ENCODE measurements around the gene DYSF. TPM values are rescaled to one million over a fixed set of nuclear protein-coding genes. Genes with fewer than 3 reads are reported as not detected.

Gene DYSF
- total RNA-seq, 1 experiment from 2014 or later: 0.24 TPM

GRCh38 chr2:71504611-71505010 is 51.2 kb downstream of the DYSF start:
- Histone ChIP-seq H3K4me1 (ENCODE audit: insufficient read depth, low read length, poor library complexity, severe bottlenecking) (no peaks in the 10 kb centered on the region), H3K9me3 (ENCODE audit: low read depth, low read length, poor library complexity, severe bottlenecking) (no peaks in the 10 kb centered on the region), H3K27me3 (replicated peaks; ENCODE audit: insufficient read depth, low read depth, low read length, poor library complexity) (no peaks in the 10 kb centered on the region), H3K36me3 (ENCODE audit: insufficient read depth, low read length, poor library complexity, severe bottlenecking) (no peaks in the 10 kb centered on the region), H3K27ac (ENCODE audit: low read depth, low read length, poor library complexity, severe bottlenecking) (no peak overlapping the region), H3K4me3 (ENCODE audit: low read depth, low read length, poor library complexity, severe bottlenecking) (no peak overlapping the region)
- ChIA-PET CTCF (interaction anchor here (0.6 kb wide), 1 partner anchor 349 kb away, joined by 3 read pairs; no protein-coding TSS in a partner anchor), POLR2A (ENCODE audit: low non-redundant PET) (no interaction called here)
- intact Hi-C loops (cut with micrococcal nuclease; ENCODE audit: unreplicated experiment): no loop called here
- DNase-seq (ENCODE audit: low spot score): no peak
- BruUV-seq (replicated peaks): no TSS peak
- no peak for TF ChIP-seq CTCF (conservative IDR thresholded peaks at IDR 0.05; ENCODE audit: low read depth, low read length)
- no peak for TF ChIP-seq EZH2 (IDR thresholded peaks at IDR 0.05; ENCODE audit: borderline replicate concordance, low read depth, low read length, poor library complexity, severe bottlenecking)

GRCh38 chr2:71505086-71505769 is 51.9 kb downstream of the DYSF start:
- TF ChIP-seq EZH2 (IDR thresholded peaks at IDR 0.05; ENCODE audit: borderline replicate concordance, low read depth, low read length, poor library complexity, severe bottlenecking): no peak
- no peak for TF ChIP-seq CTCF (conservative IDR thresholded peaks at IDR 0.05; ENCODE audit: low read depth, low read length)
- peak; percentile 43 for DNase-seq (ENCODE audit: low spot score)
- no peak overlapping the region for H3K4me3 ChIP-seq (ENCODE audit: low read depth, low read length, poor library complexity, severe bottlenecking)
- no TSS peak for BruUV-seq (replicated peaks)
- intact Hi-C loops (cut with micrococcal nuclease; ENCODE audit: unreplicated experiment): no loop called here
- H3K27ac ChIP-seq (ENCODE audit: low read depth, low read length, poor library complexity, severe bottlenecking): no peak overlapping the region
- H3K9me3 ChIP-seq (ENCODE audit: low read depth, low read length, poor library complexity, severe bottlenecking): no peaks in the 10 kb centered on the region
- CTCF ChIA-PET: no interaction called here
- no peaks in the 10 kb centered on the region for H3K36me3 ChIP-seq (ENCODE audit: insufficient read depth, low read length, poor library complexity, severe bottlenecking)
- no peaks in the 10 kb centered on the region for H3K4me1 ChIP-seq (ENCODE audit: insufficient read depth, low read length, poor library complexity, severe bottlenecking)
- H3K27me3 ChIP-seq (replicated peaks; ENCODE audit: insufficient read depth, low read depth, low read length, poor library complexity): no peaks in the 10 kb centered on the region
- POLR2A ChIA-PET (ENCODE audit: low non-redundant PET): no interaction called here

GRCh38 chr2:71505770-71506140 is 52.4 kb downstream of the DYSF start:
- CTCF ChIA-PET: interaction anchor here (0.8 kb wide), 1 partner anchor 206 kb away, joined by 6 read pairs; no protein-coding TSS in a partner anchor
- Histone ChIP-seq H3K4me3 (ENCODE audit: low read depth, low read length, poor library complexity, severe bottlenecking) (no peak overlapping the region), H3K27ac (ENCODE audit: low read depth, low read length, poor library complexity, severe bottlenecking) (no peak overlapping the region), H3K36me3 (ENCODE audit: insufficient read depth, low read length, poor library complexity, severe bottlenecking) (no peaks in the 10 kb centered on the region), H3K27me3 (replicated peaks; ENCODE audit: insufficient read depth, low read depth, low read length, poor library complexity) (no peaks in the 10 kb centered on the region), H3K4me1 (ENCODE audit: insufficient read depth, low read length, poor library complexity, severe bottlenecking) (no peaks in the 10 kb centered on the region), H3K9me3 (ENCODE audit: low read depth, low read length, poor library complexity, severe bottlenecking) (no peaks in the 10 kb centered on the region)
- DNase-seq (ENCODE audit: low spot score): no peak
- intact Hi-C loops (cut with micrococcal nuclease; ENCODE audit: unreplicated experiment): no loop called here
- BruUV-seq (replicated peaks): no TSS peak
- POLR2A ChIA-PET (ENCODE audit: low non-redundant PET): no interaction called here
- TF ChIP-seq EZH2 (IDR thresholded peaks at IDR 0.05; ENCODE audit: borderline replicate concordance, low read depth, low read length, poor library complexity, severe bottlenecking) (no peak), CTCF (conservative IDR thresholded peaks at IDR 0.05; ENCODE audit: low read depth, low read length) (no peak)
